NCI-H1417 treated with DMSO at 0.1 percent for 48 hours (cell line): Measurements from ENCODE around the gene SLTM.
"Not testable (repeated sequence)": the region's sequence is repeated elsewhere in the genome, so short reads cannot be mapped to it uniquely, and the experiment has no call there.

ENCODE experiments used
- DNase-seq: peaks from one replicate; lab custom pipeline; 2025; lab: John Stamatoyannopoulos, UW

SLTM gene

DNA sequence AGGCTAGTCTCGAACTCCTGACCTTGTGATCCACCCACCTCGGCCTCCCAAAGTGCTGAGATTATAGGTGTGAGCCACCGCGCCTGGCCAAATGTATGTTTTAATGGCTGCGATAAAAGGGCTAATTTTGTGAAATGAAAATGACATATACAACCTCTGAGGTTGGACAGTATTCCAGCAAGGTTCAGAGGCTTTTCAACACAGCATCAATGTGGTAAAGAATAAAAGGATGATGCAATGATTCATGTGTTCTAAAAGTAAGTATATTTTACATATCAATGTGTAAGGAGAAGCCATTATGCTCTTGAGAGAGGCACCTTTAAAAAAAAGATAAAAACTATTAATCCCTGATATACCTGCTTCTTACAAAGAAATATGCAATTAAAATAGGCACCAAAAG lies 6.7 kb downstream of the SLTM start:
- no peak for DNase-seq

GRCh38 chr15:58924327-58924726 lies 9.2 kb downstream of the SLTM start:
- DNase-seq, result no peak

DNA sequence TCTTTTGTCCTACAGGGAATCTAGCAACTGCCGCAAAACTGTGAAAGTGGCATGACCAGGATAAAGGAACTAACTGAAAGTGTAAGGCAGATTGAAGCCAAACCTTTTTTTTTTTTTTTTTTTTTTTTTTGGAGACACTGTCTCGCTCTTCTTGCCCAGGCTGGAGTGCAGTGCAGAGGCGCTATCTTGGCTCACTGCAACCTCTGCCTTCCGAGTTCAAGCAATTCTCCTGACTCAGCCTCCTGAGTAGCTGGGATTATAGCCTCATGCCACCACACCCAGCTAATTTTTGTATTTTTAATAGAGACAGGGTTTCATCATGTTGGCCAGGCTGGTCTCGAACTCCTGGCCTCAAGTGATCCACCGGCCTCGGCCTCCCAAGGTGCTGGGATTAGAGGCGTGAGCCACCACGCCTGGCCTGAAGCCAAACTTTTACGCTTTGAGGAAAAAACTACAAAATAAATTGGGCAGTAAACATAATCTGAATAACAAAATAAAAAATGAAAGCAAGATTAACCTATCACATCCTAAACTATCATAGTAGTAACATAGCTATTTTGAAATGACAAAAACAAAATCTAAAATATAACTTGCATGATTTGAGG lies 9.7 kb downstream of the SLTM start:
- no peak for DNase-seq

GRCh38 chr15:58923284-58923683 lies 10.2 kb downstream of the SLTM start:
- DNase-seq, result no peak

DNA sequence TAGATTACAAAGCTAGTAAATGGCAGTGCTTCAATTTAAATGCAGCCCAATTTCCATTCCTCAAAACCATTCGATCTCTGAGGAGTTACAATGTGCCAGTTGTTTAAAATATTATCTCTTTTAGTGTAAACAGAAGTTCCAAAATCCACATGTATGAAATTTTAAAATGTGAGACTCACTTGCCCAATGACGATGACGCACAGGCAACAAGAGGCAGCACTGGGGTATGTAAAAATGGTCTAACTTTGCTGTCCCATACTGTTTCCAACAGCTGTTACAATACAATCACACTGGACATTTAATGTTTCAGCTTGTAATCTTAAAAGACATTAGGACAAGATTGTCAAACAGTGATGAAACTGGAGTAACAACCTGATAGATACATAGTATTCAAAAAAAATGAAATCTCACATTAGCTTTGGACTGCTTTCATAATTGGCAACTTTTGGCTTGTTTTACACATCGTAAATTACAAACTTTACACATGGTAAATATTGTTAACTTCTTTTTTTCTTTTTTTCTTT lies 12.2 kb downstream of the SLTM start:
- DNase-seq, result no peak

GRCh38 chr15:58920447-58920846 lies 13.0 kb downstream of the SLTM start:
- not testable (repeated sequence) for DNase-seq

DNA sequence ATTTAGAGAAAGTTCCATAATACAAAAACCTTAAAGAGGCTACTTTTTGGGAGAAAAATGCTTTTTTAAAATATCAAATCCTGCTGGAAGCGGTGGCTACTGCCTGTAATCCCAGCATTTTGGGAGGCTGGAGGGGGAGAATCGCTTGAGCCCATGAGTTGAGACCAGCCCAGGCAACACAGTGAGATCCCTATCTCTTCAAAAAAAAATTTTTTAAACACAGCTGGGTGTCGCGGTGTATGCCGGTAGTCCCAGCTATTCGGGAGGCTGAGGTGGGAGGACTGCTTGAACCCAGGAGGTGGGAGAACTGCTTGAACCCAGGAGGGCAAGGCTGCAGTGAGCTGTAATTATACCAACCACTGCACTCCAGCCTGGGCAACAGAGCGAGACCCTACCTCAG lies 14.2 kb downstream of the SLTM start:
- no peak for DNase-seq

DNA sequence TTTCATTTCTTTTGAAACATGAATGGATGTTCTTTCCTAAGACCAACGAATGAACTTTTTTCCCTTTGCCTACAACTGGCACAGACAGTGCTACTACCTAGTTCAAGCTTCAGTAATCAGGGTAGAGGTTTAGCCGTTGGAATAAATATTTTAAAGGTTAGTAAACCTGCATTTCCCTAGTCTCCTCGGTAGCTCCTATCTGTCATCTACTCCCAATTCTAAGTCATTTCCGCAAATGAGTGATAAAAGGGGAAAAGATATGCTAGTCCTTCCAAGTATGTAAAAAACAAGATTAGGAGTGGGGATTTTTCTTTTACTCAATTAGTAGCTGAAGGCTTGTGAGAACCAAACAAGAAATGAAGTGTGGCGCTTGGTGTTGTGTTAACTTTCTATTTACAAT lies 15.2 kb downstream of the SLTM start:
- DNase-seq, result no peak

GRCh38 chr15:58917613-58918129 lies 15.8 kb downstream of the SLTM start:
- DNase-seq, result not testable (repeated sequence)

GRCh38 chr15:58916962-58917361 lies 16.5 kb downstream of the SLTM start:
- no peak for DNase-seq

- no peak for DNase-seq
These were observed 23.0 kb downstream of the SLTM start for GRCh38 chr15:58910456-58910855.

- no peak for DNase-seq
These were observed 23.9 kb downstream of the SLTM start for GRCh38 chr15:58909616-58910015.

DNA sequence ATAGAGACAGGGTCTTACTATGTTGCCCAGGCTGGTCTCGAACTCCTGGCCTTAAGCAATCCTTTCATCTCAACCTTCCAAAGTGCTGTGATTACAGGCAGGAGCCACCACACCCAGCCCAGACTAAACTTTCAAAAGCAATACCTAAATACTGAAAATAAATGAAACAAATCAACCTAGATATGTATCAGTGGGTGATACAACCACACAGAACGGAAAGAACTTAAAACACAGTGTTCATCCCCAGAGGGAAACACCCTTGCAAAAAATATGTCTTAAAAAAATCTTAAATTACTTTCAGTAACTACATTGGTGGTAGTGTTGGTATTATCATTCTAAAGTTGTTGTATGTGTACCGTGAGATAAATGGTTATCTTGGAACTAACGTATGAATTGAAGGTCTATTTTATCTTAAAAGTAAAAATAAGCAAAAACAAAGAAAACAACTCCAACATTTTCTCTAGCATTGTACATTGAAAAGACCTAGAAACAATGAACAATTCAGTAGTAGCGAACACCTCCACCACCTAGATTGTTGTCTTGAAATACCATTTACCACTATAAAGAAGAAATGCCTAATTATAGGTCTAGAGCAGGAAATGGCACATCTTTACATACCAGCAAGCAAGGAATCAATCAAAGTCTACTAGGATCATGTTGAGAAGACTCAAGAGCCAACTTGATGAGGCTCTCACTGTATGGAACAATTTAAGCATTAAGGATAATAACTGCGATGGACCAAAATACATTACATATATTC lies 24.7 kb downstream of the SLTM start:
- DNase-seq, result no peak

DNA sequence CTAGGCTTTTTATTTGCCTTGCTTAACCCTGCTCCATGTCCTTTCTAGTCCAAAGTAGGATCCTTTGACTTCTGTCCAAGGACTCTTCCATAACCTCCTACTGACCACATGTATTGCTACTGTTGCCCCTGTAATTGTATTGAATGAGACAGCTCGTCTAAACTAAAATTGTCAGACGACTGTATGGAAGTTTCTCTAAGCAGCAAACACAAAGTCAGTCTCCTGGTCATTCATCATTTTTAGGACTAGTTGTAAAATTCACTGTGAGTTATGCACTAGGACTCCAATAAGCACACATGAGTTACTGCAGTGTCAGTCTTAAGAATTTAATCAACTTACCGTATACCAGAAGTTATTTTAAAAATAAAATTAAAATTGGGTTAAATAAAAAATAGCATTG lies 32.8 kb downstream of the SLTM start:
- no peak for DNase-seq

- no peak for DNase-seq
These were observed 35.3 kb downstream of the SLTM start for GRCh38 chr15:58898150-58898680.

DNA sequence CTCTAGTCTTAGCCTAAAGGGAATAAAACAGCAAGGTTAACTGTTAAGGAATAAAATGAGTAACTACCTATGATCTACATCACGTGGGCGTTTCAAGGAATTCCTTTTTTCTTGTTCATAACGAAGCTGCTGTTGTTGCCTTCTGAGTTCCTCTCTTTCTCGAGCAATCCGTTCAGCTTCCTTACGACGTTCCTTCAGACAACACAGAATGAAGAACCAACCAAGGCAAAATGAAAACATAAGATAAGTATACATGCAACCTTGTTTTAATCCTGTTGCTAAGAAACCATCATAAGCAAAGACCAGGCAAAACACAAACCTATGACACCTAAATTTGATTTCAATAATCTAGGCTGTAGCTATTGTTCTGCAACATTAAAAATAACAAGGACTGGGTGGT lies 44.1 kb downstream of the SLTM start:
- no peak for DNase-seq

DNA sequence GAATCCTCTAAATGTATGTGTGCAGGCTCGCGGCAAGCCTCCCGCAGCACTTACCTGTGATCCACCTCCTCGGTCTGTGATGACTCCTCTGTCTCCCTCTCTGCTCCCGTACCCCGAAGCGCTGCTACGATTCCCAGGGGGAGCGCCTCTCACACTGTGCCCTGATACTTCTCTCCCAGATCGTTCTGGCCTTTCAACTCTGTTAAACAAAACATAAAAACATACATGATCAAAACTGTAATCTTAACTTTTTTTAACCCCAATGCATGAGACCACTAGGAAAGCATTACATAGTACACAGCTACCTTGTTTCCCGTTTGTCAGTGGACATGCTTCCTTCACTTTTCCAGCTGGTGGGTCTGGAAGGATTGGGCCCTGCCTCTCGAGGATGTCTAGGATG lies 46.6 kb downstream of the SLTM start:
- no peak for DNase-seq

DNA sequence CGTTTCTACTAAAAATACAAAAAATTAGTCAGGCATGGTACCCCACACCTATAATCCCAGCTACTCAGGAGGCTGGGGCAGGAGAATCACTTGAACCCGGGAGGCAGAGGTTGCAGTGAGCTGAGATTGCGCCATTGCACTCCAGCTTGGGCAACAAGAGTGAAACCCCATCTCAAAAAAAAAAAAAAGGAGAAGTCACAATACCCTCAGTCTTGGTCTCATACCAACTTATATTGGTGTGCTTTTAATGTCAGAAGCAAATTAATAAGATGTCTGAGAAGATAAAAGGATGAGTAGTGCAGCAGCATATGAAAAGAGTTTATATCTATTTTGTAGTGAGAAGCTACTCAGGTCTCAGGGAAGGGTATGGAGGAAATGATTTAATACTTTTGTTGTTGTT lies 49.6 kb downstream of the SLTM start:
- not testable (repeated sequence) for DNase-seq

GRCh38 chr15:58882243-58882642 lies 51.2 kb downstream of the SLTM start:
- DNase-seq, result no peak

DNA sequence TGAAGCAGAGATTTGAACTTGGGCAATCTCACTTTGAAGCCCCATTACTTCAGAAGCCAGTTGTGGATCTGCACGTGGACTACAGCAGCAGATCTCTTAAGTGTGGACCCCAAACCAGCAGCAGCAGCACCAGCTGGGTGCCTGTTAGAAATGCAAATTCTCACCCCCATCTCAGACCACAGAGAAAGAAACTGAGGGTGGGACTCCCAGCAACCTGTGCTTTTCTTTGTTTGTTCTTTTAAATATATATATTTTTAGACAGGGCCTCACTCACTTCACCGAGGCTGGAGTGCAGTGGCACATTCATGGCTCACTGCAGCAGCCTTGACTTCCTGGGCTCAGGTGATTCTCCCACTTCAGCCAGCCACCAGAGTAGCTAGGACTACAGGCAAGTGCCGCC lies 53.2 kb downstream of the SLTM start:
- DNase-seq, result no peak

- no peak for DNase-seq
These were observed 55.3 kb downstream of the SLTM start for GRCh38 chr15:58877999-58878825.
